ENCODE measurements around the gene CDH18.

DNA sequence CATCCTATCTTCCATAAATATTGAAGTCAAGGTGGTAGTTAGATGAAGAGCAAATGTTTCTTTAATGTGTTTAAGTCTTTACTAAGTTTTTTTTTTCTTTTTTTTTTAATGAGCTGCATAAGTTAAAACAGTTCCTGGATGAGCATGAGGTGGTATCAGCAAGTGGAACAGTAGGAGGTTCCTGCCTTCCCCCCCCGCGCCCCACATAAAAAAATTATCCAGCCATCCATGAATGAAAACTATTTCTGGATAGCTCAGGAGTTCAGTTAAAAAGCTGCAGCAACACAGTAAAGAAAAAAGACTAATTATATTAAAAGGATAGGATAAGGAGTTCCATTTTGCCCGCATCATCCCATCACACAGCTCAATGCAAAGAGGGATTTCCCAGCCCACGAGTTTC, 349.5 kb downstream of the CDH18 start:
- TF ChIP-seq RARB (CRISPR knock-in tag; IDR thresholded peaks at IDR 0.05) (no peak), PPARA (CRISPR knock-in tag; IDR thresholded peaks at IDR 0.05; ENCODE audit: borderline replicate concordance) (no peak), TCF4 (CRISPR knock-in tag; IDR thresholded peaks at IDR 0.05; ENCODE audit: borderline replicate concordance) (no peak), ISL1 (CRISPR knock-in tag; IDR thresholded peaks at IDR 0.05) (no peak), ZNF8 (CRISPR knock-in tag; IDR thresholded peaks at IDR 0.05) (no peak)

All from SK-N-SH treated with all-trans-retinoic acid at 6 μM for 48 hours (cell line).